ENCODE measurements around the gene ATE1. TPM values are rescaled to one million over a fixed set of nuclear protein-coding genes. Genes with fewer than 3 reads are reported as not detected.

Gene ATE1
- total RNA-seq, 1 donor from 2014 or later = 33.0 TPM

- Mint-ChIP-seq H3K36me3 (peaks cover 29% of the 10 kb centered on the region), H3K4me3 (no peak overlapping the region), H3K9me3 (peaks cover 20% of the 10 kb centered on the region), H3K27me3 (ENCODE audit: low read depth) (no peaks in the 10 kb centered on the region), H3K27ac (peak overlapping the region; percentile 11), H3K4me1 (peaks cover 11% of the 10 kb centered on the region)
- no peak for TF ChIP-seq CTCF (IDR thresholded peaks at IDR 0.05; ENCODE audit: unreplicated experiment)
- DNase-seq (ENCODE audit: low spot score in 2 of 2, unreplicated experiment in 2 of 2) = no peak
These were observed 84.5 kb downstream of the ATE1 start for GRCh38 chr10:121843379-121843778.

GRCh38 chr10:121841862-121842261 lies 86.0 kb downstream of the ATE1 start:
- DNase-seq (ENCODE audit: low spot score in 2 of 2, unreplicated experiment in 2 of 2) = no peak
- no peak for TF ChIP-seq CTCF (IDR thresholded peaks at IDR 0.05; ENCODE audit: unreplicated experiment)
- Mint-ChIP-seq H3K27ac (no peak overlapping the region), H3K27me3 (ENCODE audit: low read depth) (no peaks in the 10 kb centered on the region), H3K9me3 (peaks cover 20% of the 10 kb centered on the region), H3K36me3 (peaks cover 25% of the 10 kb centered on the region), H3K4me1 (peaks cover 24% of the 10 kb centered on the region), H3K4me3 (no peak overlapping the region)

GRCh38 chr10:121838931-121839330 lies 88.9 kb downstream of the ATE1 start:
- Mint-ChIP-seq H3K27me3 (ENCODE audit: low read depth) (no peaks in the 10 kb centered on the region), H3K36me3 (peaks cover 15% of the 10 kb centered on the region), H3K27ac (no peak overlapping the region), H3K4me3 (no peak overlapping the region), H3K4me1 (peaks cover 42% of the 10 kb centered on the region), H3K9me3 (peaks cover under 1% of the 10 kb centered on the region)
- no peak for DNase-seq (ENCODE audit: low spot score in 2 of 2, unreplicated experiment in 2 of 2)
- TF ChIP-seq CTCF (IDR thresholded peaks at IDR 0.05; ENCODE audit: unreplicated experiment) = no peak

- no peak for TF ChIP-seq CTCF (IDR thresholded peaks at IDR 0.05; ENCODE audit: unreplicated experiment)
- no peak overlapping the region for H3K4me3 Mint-ChIP-seq
- no peak for DNase-seq (ENCODE audit: low spot score in 2 of 2, unreplicated experiment in 2 of 2)
- no peaks in the 10 kb centered on the region for H3K9me3 Mint-ChIP-seq
- H3K36me3 Mint-ChIP-seq = peaks cover 13% of the 10 kb centered on the region
- peak overlapping the region; percentile 23 for H3K27ac Mint-ChIP-seq
- H3K27me3 Mint-ChIP-seq (ENCODE audit: low read depth) = no peaks in the 10 kb centered on the region
- H3K4me1 Mint-ChIP-seq = peaks cover 50% of the 10 kb centered on the region
These were observed 89.7 kb downstream of the ATE1 start for GRCh38 chr10:121838149-121838548.

- H3K36me3 Mint-ChIP-seq = peaks cover 11% of the 10 kb centered on the region
- no peaks in the 10 kb centered on the region for H3K9me3 Mint-ChIP-seq
- peak overlapping the region; percentile 66 for H3K27ac Mint-ChIP-seq
- no peak overlapping the region for H3K4me3 Mint-ChIP-seq
- H3K27me3 Mint-ChIP-seq (ENCODE audit: low read depth) = no peaks in the 10 kb centered on the region
- no peak for DNase-seq (ENCODE audit: low spot score in 2 of 2, unreplicated experiment in 2 of 2)
- peaks cover 69% of the 10 kb centered on the region for H3K4me1 Mint-ChIP-seq
- no peak for TF ChIP-seq CTCF (IDR thresholded peaks at IDR 0.05; ENCODE audit: unreplicated experiment)
These were observed 91.7 kb downstream of the ATE1 start for GRCh38 chr10:121836171-121836570.

- no peak overlapping the region for H3K27ac Mint-ChIP-seq
- H3K36me3 Mint-ChIP-seq = peaks cover 12% of the 10 kb centered on the region
- H3K9me3 Mint-ChIP-seq = no peaks in the 10 kb centered on the region
- no peak for DNase-seq (ENCODE audit: low spot score in 2 of 2, unreplicated experiment in 2 of 2)
- peaks cover 69% of the 10 kb centered on the region for H3K4me1 Mint-ChIP-seq
- no peaks in the 10 kb centered on the region for H3K27me3 Mint-ChIP-seq (ENCODE audit: low read depth)
- no peak overlapping the region for H3K4me3 Mint-ChIP-seq
- TF ChIP-seq CTCF (IDR thresholded peaks at IDR 0.05; ENCODE audit: unreplicated experiment) = no peak
These were observed 92.5 kb downstream of the ATE1 start for GRCh38 chr10:121835376-121835775.

Data from mesothelial cell of epicardium (in vitro differentiated cells).